Colonic mucosa (tissue), 4 donors: ENCODE results near the gene IL4I1. TPM values are rescaled to one million over a fixed set of nuclear protein-coding genes. Genes with fewer than 3 reads are reported as not detected.
A peak's percentile ranks its signal among the peaks of the same experiment; 100 is the strongest.

ENCODE experiments used
- DNase-seq: peaks from one replicate; pipeline ENCODE4 v3.0.0-alpha.2; 2020
- H3K27ac ChIP-seq: fragments of 200-600 bp; one replicate; pipeline ENCODE4 v1.8.0; 2021
- H3K27me3 ChIP-seq: fragments of 200-600 bp; one replicate; pipeline ENCODE4 v1.8.0; 2021
- H3K36me3 ChIP-seq: fragments of 200-600 bp; one replicate; pipeline ENCODE4 v1.8.0; 2021
- H3K4me1 ChIP-seq: fragments of 200-600 bp; one replicate; pipeline ENCODE4 v1.8.0; 2021; ENCODE audit warnings: mild to moderate bottlenecking
- H3K4me3 ChIP-seq: fragments of 200-600 bp; one replicate; pipeline ENCODE4 v1.8.0; 2021
- H3K9ac ChIP-seq, 2 donors: one replicate each; pipeline ENCODE4 v1.7.0; 2013; ENCODE audit warnings: control low read depth in 2 of 2, low read depth in 2 of 2, low read length in 2 of 2
- H3K9me3 ChIP-seq: fragments of 200-600 bp; one replicate; pipeline ENCODE4 v1.8.0; 2021
- intact Hi-C: fragments of 100-400 bp; cut with DNase I; formaldehyde crosslinking; loops from one replicate; pipeline ENCODE4 v1.14.1; 2022
- total RNA-seq, 2 donors: library from RNA; stranded (reverse); fragmentation: NEBNext Ultra II Directional in 1 of 2; extraction: Animal tissue kit (Norgen Biotek cat#: 25700) in 1 of 2; gene quantifications; one replicate each; pipeline ENCODE4 v1.2.1, GENCODE V29; 2021
- TF ChIP-seq, protein P1 (sequence below): fragments of 200-600 bp; IDR thresholded peaks from one replicate; pipeline ENCODE4 v1.8.0; 2022; ENCODE audit warnings: antibody characterized with exemption, mild to moderate bottlenecking
- donor health status: healthy.
- donor health status: DM: no; HTN: no; CAD: no.
- donor health status: DM: no; HTN: no; CAD: no.

Gene IL4I1
- total RNA-seq, 2 donors from 2014 or later = 1.0 to 2.4 TPM

- H3K9ac ChIP-seq = no peak overlapping the region
- intact Hi-C loops = no loop called here
Observed at GRCh38 chr19:49894011-49894664, 2.5 kb downstream of the IL4I1 start.

GRCh38 chr19:49892716-49893115, 4.0 kb downstream of the IL4I1 start:
- no peaks in the 10 kb centered on the region for H3K36me3 ChIP-seq
- H3K4me3 ChIP-seq = no peak overlapping the region
- H3K9me3 ChIP-seq = no peaks in the 10 kb centered on the region
- no peak for DNase-seq
- peaks cover 4% of the 10 kb centered on the region for H3K4me1 ChIP-seq
- H3K9ac ChIP-seq = no peak overlapping the region
- intact Hi-C loops = no loop called here
- TF ChIP-seq, protein P1, sequence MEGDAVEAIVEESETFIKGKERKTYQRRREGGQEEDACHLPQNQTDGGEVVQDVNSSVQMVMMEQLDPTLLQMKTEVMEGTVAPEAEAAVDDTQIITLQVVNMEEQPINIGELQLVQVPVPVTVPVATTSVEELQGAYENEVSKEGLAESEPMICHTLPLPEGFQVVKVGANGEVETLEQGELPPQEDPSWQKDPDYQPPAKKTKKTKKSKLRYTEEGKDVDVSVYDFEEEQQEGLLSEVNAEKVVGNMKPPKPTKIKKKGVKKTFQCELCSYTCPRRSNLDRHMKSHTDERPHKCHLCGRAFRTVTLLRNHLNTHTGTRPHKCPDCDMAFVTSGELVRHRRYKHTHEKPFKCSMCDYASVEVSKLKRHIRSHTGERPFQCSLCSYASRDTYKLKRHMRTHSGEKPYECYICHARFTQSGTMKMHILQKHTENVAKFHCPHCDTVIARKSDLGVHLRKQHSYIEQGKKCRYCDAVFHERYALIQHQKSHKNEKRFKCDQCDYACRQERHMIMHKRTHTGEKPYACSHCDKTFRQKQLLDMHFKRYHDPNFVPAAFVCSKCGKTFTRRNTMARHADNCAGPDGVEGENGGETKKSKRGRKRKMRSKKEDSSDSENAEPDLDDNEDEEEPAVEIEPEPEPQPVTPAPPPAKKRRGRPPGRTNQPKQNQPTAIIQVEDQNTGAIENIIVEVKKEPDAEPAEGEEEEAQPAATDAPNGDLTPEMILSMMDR = no peak
- no peaks in the 10 kb centered on the region for H3K27me3 ChIP-seq
- H3K27ac ChIP-seq = no peak overlapping the region

More at GRCh38 chr19:49894011-49894664, 2.5 kb downstream of the IL4I1 start:
- Histone ChIP-seq H3K27ac (no peak overlapping the region), H3K36me3 (no peaks in the 10 kb centered on the region), H3K27me3 (no peaks in the 10 kb centered on the region), H3K4me1 (peaks cover 4% of the 10 kb centered on the region), H3K4me3 (no peak overlapping the region), H3K9me3 (no peaks in the 10 kb centered on the region)
- TF ChIP-seq, protein P1 = no peak
- DNase-seq = no peak

GRCh38 chr19:49891393-49891792, 5.3 kb downstream of the IL4I1 start:
- Histone ChIP-seq H3K4me3 (no peak overlapping the region), H3K4me1 (peaks cover 4% of the 10 kb centered on the region), H3K9me3 (no peaks in the 10 kb centered on the region), H3K27ac (no peak overlapping the region), H3K27me3 (no peaks in the 10 kb centered on the region), H3K9ac (no peak overlapping the region), H3K36me3 (no peaks in the 10 kb centered on the region)
- TF ChIP-seq, protein P1 = no peak
- intact Hi-C loops = no loop called here
- DNase-seq = no peak

DNA sequence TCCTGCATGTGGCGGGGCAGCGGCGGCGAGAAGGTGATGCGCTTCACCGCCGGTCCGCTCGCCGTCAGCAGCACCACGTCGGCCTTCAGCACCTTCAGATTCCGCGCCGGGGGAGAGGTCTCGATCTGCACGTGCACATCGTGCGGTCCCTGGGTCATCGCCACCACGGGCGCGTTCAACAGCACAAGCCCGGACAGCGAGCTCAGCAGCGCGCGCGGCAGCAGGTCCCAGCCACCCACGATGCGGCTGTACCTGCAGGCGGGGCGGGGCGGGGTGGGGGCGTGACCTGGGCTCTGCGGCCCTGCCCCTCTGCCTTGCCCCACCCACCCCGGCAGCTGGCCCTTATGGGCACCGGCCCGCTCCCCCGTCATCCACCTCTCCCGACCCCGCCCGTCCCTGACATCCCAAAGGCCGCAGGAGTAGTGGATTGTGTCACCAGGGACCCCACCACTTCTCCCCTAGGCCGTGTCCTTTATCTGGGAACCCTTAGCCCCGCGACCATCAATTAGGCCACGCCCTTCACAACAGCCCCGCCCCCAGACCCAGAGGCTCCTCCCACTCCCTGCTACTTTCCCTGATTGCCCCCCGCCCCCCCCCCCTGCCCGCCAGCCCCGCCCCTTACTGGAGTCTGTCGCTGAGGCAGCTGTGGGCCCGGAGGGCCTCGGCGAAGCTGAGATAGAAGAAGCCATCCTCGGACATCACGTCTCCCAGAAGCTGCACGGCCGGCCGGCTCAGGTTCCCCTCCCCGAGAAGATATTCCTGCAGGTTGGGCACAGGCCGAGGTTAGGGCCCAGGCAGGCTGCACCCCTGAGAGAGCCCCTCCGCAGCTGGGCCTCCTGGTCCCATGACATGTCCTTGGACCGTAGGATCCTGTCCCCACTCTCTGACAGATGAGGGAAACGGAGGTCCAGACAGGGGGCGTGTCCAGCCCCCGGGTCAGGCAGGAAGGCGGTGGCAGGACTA, 6.1 kb downstream of the IL4I1 start:
- Histone ChIP-seq H3K27ac (no peak overlapping the region), H3K4me3 (peak overlapping the region; percentile 41), H3K9me3 (no peaks in the 10 kb centered on the region), H3K27me3 (no peaks in the 10 kb centered on the region), H3K36me3 (no peaks in the 10 kb centered on the region), H3K9ac (peak overlapping the region in 1 of 2 donors; percentile 35), H3K4me1 (peaks cover 4% of the 10 kb centered on the region)
- DNase-seq = peak; percentile 69
- TF ChIP-seq, protein P1 = no peak
- intact Hi-C loops = no loop called here

DNA sequence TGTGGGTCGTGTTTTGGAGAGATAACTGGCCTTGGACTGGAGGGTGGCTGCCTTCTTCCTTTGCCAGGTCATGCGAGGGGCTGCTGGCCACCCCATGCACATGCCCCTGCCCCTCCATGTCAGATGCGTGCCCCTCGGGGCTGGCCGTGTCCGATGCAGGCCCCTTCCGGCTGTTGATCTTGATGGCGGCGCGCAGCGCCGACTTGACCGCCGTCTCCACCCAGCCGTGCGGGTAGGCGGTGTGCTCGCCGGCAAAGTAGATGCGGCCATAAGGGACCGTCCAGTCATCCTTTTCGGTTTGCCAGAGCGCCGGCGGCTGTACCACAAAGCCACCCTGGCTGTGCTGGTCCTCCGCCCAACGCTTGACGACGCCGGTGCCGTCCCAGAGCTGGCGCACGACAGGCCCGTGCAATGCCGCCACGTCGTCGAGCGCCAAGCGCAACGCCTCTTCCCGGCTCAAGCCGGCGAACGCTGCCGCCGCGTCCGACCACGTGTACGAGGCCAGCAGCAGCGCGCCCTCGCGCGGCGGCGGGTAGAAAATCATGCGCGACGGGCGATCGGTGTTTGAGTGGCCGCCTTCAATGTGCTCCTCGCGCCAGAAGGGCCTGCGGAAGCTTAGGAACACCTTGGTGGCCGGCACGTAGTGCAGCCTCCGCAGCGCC, 6.9 kb downstream of the IL4I1 start:
- H3K9ac ChIP-seq = peak overlapping the region in 1 of 2 donors; percentile 35
- H3K4me3 ChIP-seq = peak overlapping the region; percentile 41
- intact Hi-C loops = no loop called here
- no peak overlapping the region for H3K27ac ChIP-seq
- no peaks in the 10 kb centered on the region for H3K27me3 ChIP-seq
- DNase-seq = peak; percentile 78
- TF ChIP-seq, protein P1 = peak; percentile 81
- H3K36me3 ChIP-seq = no peaks in the 10 kb centered on the region
- H3K4me1 ChIP-seq = peaks cover 4% of the 10 kb centered on the region
- H3K9me3 ChIP-seq = no peaks in the 10 kb centered on the region
